22Rv1 (cell line): ENCODE results near the gene SLC34A3.

Source experiments
- CTCF ChIP-seq: fragments of 450-650 bp; IDR thresholded peaks from 2 replicates; pipeline ENCODE4 v1.5.1; 2017; ENCODE audit warnings: mild to moderate bottlenecking
- ZFX ChIP-seq: fragments of 450-650 bp; IDR thresholded peaks from 2 replicates; pipeline ENCODE4 v1.6.1; 2017; ENCODE audit warnings: antibody characterized with exemption, borderline replicate concordance

GRCh38 chr9:137192448-137192780 lies 38.3 kb upstream of the SLC34A3 start:
- TF ChIP-seq CTCF = no peak
- no peak for TF ChIP-seq ZFX
